ENCODE results near the gene SEMA5B. TPM values are rescaled to one million over a fixed set of nuclear protein-coding genes. Genes with fewer than 3 reads are reported as not detected.

Gene SEMA5B
- total and polyA plus RNA-seq, 2 donors = 2.2 to 10.8 TPM

Other genes starting within 250 kb of the SEMA5B start
- gene HSPBAP1, start 233.9 kb downstream of the SEMA5B start, total RNA-seq = 13.2 TPM
- 5.7 TPM for gene HSPBAP1, start 233.9 kb downstream of the SEMA5B start, polyA plus RNA-seq
- 20.0 TPM for gene SLC49A4, start 232.7 kb downstream of the SEMA5B start, total RNA-seq
- gene SLC49A4, start 232.7 kb downstream of the SEMA5B start, polyA plus RNA-seq = 7.7 TPM
- gene PDIA5, start 39.3 kb upstream of the SEMA5B start, total RNA-seq = 42.5 TPM
- 29.0 TPM for gene PDIA5, start 39.3 kb upstream of the SEMA5B start, polyA plus RNA-seq
- gene SEC22A, start 174.2 kb upstream of the SEMA5B start, total RNA-seq = 65.4 TPM
- 13.9 TPM for gene SEC22A, start 174.2 kb upstream of the SEMA5B start, polyA plus RNA-seq

Measured in urinary bladder (tissue), 2 donors.